HG03139 (cell line): Measurements from ENCODE around the gene FBXO24.
"Not testable (repeated sequence)": the region's sequence is repeated elsewhere in the genome, so short reads cannot be mapped to it uniquely, and the experiment has no call there.

ENCODE experiments used
- ATAC-seq: cut with Tn5 transposase; IDR thresholded peaks from one replicate; pipeline ENCODE4 v1.9.1; 2021; ENCODE audit not compliant: unreplicated experiment

Gene FBXO24

GRCh38 chr7:100586266-100587025 is at the start of gene FBXO24:
Gene FBXO24 (plus strand): TSS chr7:100586328. CDS start chr7:100586626, 298 bp downstream.
- ATAC-seq = peak; percentile 73

- not testable (repeated sequence) for ATAC-seq
These were observed 49.4 kb upstream of the FBXO24 start for GRCh38 chr7:100536695-100537094.

GRCh38 chr7:100538348-100538653 is 47.8 kb upstream of the FBXO24 start:
- peak; percentile 2 for ATAC-seq

GRCh38 chr7:100538654-100539435 is 47.3 kb upstream of the FBXO24 start, which contains the start of gene AGFG2:
Gene AGFG2 (plus strand): TSS chr7:100539203. CDS start chr7:100539347, 144 bp downstream.
- ATAC-seq = peak; percentile 93

GRCh38 chr7:100539436-100540006 is 46.6 kb upstream of the FBXO24 start:
- no peak for ATAC-seq

GRCh38 chr7:100540073-100540723 is 45.9 kb upstream of the FBXO24 start:
- no peak for ATAC-seq

- ATAC-seq = not testable (repeated sequence)
These were observed 44.8 kb upstream of the FBXO24 start for GRCh38 chr7:100541309-100541708.

GRCh38 chr7:100543586-100543985 is 42.5 kb upstream of the FBXO24 start:
- ATAC-seq = no peak

- no peak for ATAC-seq
These were observed 41.7 kb upstream of the FBXO24 start for GRCh38 chr7:100544386-100544785.

- ATAC-seq = no peak
These were observed 41.2 kb upstream of the FBXO24 start for GRCh38 chr7:100544967-100545359.

GRCh38 chr7:100545360-100546128 is 40.6 kb upstream of the FBXO24 start:
- ATAC-seq = no peak

- no peak for ATAC-seq
These were observed 39.8 kb upstream of the FBXO24 start for GRCh38 chr7:100546129-100546925.

- no peak for ATAC-seq
These were observed 39.0 kb upstream of the FBXO24 start for GRCh38 chr7:100546926-100547800.

- ATAC-seq = no peak
These were observed 38.3 kb upstream of the FBXO24 start for GRCh38 chr7:100547872-100548271.

- ATAC-seq = not testable (repeated sequence)
These were observed 37.7 kb upstream of the FBXO24 start for GRCh38 chr7:100548446-100548845.

GRCh38 chr7:100552532-100552931 is 33.6 kb upstream of the FBXO24 start:
- ATAC-seq = no peak

- ATAC-seq = no peak
These were observed 33.1 kb upstream of the FBXO24 start for GRCh38 chr7:100553032-100553431.

GRCh38 chr7:100555701-100556100 is 30.4 kb upstream of the FBXO24 start:
- no peak for ATAC-seq

- no peak for ATAC-seq
These were observed 29.6 kb upstream of the FBXO24 start for GRCh38 chr7:100556541-100556940.
